ENCODE measurements around the gene TTLL8.
"Not testable (repeated sequence)": the region's sequence is repeated elsewhere in the genome, so short reads cannot be mapped to it uniquely, and the experiment has no call there.

The TTLL8 gene

DNA sequence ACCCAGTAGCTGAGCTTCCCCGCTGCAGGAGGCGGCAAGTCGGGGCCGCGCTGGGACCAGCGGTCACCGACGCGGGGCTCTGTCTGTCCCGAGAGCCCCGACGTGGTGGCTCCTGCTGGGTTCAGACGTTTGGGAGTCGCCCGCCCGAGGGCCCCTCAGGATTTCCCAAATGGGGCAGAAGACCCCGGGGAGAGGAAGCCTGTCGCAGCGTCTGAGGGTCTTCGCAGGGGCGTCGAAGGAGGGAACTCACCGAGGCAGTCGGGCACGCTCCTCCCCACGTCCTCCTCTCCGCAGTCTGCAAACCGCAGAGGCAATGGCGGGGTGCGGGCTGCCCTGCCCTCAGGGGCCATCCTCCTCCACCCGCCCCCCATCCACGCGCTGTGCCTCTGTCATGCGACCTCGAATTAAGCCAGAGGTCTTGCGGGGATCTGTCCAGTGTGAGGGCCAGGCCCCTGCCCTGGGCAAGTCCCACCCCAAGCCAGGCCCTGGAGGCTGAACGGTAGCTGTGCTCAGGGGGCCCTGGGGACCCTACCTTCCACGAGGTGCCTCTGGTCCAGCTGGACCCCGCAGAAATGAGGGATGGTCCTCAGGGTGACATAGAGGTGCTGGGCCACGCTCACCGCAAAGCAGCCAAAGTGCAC, 58.0 kb downstream of the TTLL8 start:
- no peak for DNase-seq

- no peak for DNase-seq
Observed at GRCh38 chr22:49999063-49999945, 58.8 kb downstream of the TTLL8 start.

GRCh38 chr22:49998718-49999062, 59.4 kb downstream of the TTLL8 start:
- DNase-seq: no peak

- no peak for DNase-seq
Observed at GRCh38 chr22:49997932-49998717, 60.0 kb downstream of the TTLL8 start.

DNA sequence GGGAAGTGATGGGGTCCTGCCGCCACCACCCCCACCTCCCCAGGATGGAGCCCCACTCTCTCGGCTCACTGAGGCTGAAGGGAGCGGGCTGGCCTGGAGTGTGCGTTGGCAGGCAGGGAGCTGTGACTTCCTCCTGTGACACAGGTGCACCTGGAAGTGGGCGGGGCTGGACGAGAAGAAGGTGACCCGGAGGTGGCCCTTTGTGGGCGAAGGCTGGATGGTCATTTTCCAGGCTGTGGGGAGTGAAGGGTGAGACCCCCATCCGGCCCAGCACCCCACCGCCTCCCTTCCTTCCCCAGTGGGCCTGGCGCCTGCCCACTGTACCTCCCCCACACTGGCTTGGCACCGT, 60.9 kb downstream of the TTLL8 start:
- DNase-seq: no peak

DNA sequence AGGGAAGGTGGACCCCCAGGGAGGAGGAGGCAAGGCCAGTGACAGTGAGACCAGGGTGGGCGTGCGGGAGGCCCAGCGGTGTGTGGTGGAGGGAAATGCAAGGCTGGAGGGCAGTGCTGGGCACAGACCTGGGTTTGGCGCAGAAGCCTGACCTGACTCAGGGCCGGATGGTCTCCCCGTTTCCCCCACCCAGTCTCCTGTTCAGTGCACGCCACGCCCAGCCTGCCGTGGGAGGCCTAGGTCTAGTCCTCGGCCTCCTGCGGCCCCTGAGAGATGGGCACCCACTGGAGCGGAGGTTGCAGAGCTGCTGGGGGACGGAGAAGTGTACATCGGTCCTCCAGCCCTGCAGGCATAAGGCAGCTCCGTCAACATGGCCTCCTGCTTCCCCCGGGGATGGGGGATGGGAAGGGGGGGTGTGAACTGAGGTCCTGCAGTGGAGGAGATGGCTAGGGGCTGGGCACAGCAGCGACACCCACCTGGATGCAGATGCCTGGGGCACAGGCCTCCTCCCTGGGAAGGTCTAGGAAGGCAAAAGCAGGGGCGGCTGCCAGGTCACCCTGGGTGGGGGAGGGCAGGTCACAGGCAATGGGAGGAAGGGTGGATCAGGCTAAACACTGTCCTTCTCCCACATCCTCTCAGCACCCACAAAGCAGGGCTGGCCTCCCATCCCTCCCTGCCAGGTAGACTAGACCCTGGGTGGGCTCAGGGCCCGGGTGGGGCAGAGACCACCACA, 61.4 kb downstream of the TTLL8 start:
- no peak for DNase-seq

GRCh38 chr22:49996119-49996517, 62.0 kb downstream of the TTLL8 start:
- no peak for DNase-seq

DNA sequence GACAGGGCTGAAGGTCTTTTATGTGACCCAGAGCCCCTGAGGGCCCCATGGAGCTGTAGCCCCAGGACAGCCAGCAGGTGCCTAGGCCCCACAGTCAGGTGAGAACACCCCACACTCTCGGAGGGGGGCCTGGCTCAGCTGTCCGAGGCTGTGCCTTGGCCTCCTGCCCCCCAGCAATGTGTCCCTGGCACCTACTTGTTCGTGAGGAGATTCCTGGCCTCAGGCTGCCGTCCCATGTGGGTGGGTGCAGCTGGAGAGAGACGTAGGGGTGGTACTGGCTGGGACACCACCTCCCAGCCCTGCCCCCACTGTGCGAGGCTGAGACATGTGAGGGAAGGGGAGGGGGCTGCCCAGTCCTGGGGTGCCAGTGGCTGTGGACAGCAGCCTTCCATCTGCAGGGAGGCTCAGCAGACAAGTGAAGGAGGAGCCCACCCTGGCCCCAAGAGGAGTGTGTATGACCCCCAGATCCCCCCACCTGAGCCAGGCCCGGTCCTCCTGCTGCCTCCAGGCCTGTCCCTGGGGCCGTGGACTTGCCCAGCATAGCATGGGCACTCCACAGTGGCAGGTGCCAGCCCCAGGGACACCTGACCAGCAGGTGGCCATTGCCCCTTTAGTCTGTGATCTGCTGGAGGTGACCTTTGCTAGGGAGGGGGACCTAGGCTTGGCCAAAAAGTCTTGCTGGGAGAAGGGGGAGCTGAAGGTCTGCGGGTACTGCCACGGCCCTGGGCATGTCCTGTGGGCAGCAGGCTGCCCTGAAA, 62.6 kb downstream of the TTLL8 start:
- DNase-seq: no peak

GRCh38 chr22:49995041-49995360, 63.1 kb downstream of the TTLL8 start:
- no peak for DNase-seq

GRCh38 chr22:49994361-49995040, 63.6 kb downstream of the TTLL8 start:
- no peak for DNase-seq

DNA sequence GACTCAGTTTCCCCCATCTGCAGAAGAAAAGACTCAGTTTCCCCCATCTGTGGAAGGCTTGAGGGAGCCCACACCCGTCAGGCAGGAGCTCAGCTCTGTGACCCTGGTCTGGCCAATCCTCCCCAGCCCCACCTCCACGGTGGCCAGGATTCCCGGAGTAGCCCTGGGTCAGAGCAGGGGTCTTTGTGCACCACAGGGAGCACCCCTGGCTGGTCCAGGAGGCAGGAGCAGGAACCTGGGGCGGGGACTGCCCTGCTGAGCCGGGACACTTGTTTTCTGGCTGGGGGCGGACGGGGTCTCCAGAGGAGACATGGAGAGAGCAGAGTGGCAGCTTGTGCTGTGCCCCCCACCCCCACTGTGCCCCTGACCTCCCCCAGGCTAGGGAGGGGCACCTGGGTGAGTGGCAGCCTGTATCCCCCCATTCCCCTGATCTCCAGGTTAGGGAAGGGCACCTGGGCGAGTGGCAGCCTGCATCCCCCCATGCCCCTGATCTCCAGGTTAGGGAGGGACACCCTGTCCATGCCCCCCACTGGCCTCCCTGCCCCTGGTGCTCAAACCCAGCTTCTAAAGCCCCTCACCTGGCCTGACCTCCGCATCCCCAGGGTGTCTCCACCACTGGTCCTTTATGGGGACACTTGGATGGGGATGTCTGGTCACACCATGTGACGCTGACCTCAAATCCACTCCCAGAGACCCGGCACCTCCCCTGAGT, 64.3 kb downstream of the TTLL8 start:
- DNase-seq: no peak

GRCh38 chr22:49992921-49993648, 65.0 kb downstream of the TTLL8 start:
- DNase-seq: peak; percentile 72

- no peak for DNase-seq
Observed at GRCh38 chr22:49991907-49992533, 66.1 kb downstream of the TTLL8 start.

- no peak for DNase-seq
Observed at GRCh38 chr22:49991167-49991566, 66.9 kb downstream of the TTLL8 start.

DNA sequence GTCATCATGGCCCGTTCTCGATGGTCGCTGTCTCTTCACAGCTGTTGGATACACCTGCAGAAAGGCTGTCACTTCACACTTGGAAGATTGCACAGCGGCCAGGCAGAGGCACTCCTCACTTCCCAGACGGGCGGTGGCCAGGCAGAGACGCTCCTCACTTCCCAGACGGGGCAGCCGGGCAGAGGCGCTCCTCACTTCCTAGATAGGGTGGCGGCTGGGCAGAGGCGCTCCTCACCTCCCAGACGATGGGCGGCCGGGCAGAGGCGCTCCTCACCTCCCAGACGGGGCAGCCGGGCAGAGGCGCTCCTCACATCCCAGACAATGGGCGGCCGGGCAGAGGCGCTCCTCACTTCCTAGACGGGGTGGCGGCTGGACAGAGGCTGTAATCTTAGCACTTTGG, 68.3 kb downstream of the TTLL8 start:
- not testable (repeated sequence) for DNase-seq

GRCh38 chr22:49986325-49986724, 71.8 kb downstream of the TTLL8 start:
- DNase-seq: no peak

DNA sequence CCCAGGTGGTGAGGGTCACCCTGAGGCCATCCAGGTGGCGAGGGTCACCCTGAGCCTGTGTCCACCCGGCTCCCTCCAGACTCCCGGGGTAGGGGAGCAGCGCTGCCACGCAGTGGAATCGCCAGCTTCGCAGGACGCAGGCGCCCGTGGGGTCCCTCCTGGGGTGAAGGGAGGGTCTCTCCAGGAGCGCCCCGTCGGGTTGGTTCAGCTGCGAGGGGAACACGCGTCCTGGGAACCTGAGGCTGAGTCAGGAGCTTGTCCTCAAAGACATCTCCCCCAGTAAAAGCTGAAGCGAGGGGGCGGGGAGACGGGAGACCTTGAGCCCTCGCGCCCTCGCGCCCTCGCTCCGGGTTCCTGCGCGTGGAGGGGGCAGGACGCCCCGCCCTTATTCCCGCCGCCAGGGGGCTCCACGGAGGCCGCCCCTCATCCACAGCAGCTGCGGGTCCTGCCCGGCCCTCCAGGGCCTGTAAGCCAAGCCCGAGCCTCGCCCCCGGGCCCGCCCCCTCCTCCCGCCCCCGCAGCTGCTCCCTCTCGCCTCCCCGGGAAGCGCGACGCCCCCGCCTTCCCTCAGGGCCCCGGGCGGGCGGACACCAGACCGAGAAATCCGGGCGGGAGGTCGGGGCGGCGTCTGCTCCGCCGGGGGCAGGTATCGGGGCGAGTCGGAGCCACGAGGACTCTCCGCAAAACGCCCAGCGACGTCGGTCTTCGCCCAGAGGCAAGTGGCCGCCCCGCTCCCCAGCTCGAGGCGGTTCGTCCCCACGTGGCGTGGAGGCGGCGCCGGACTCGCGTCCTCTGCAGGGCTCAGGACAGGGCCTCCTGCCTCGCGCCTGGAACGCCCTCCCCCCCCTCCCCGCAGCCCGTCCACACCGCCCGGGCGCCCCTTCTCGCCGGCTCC, 74.7 kb downstream of the TTLL8 start:
- DNase-seq: peak; percentile 60

- not testable (repeated sequence) for DNase-seq
Observed at GRCh38 chr22:49981799-49982198, 76.3 kb downstream of the TTLL8 start.
